ENCODE measurements around the gene GNA14. TPM values are rescaled to one million over a fixed set of nuclear protein-coding genes. Genes with fewer than 3 reads are reported as not detected.

GNA14 gene
- total RNA-seq, 1 experiment from 2014 or later: 0.37 TPM

DNA sequence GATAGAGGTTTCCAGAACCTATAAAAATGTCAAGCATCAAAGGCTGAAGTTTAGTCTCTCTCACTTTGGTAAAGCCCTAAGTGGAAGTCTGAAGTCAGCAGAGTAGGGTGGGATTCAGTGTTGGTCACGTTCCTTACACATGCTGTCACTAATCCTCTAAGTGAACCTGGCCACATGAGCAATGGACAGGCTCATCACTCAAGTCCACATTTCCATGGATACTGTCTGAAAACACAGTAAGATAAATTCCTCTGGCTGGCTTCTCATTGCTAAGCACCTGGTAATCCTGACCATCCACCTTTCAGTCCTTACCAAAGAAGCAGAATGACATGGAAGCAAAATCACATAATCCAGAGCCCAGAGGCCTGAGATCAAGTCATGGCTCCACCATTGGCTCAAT is 43.8 kb downstream of the GNA14 start:
- no CpG with 5 or more reads among the region's 1 CpG for WGBS (ENCODE audit: extremely low coverage, insufficient read length, low lambda C conversion rate)

More for the DNA sequence above, 43.8 kb downstream of the GNA14 start:
- Mint-ChIP-seq H3K9me3 (no peaks in the 10 kb centered on the region), H3K27me3 (ENCODE audit: low read depth) (no peaks in the 10 kb centered on the region), H3K27ac (no peak overlapping the region), H3K4me3 (no peak overlapping the region), H3K4me1 (peaks cover 30 to 40% of the 10 kb centered on the region in 2 experiments), H3K36me3 (ENCODE audit: insufficient read depth in 1 of 3, low read depth in 3 of 3) (peaks cover 0 to 1% (median 0%) of the 10 kb centered on the region in 3 experiments; a peak in 3 of 7 replicates)
- Histone ChIP-seq H3K18ac (ENCODE audit: insufficient read length, low read depth, low read length) (no peak overlapping the region), H3T11ph (ENCODE audit: low read length) (no peak overlapping the region), H3K27ac (ENCODE audit: insufficient read length, low read depth, low read length) (peak overlapping the region; percentile 6), H3K79me2 (ENCODE audit: insufficient read depth, low read length) (no peaks in the 10 kb centered on the region; the same call in 1 of the 2 replicates), H3K79me1 (ENCODE audit: insufficient read depth, low read depth, low read length, poor library complexity, severe bottlenecking) (no peaks in the 10 kb centered on the region), H4K91ac (ENCODE audit: insufficient read length, low read depth, low read length) (no peak overlapping the region), H3K27me3 (ENCODE audit: insufficient read depth, low read length) (no peaks in the 10 kb centered on the region), H3K9ac (ENCODE audit: extremely low read depth, insufficient read length, low read length) (no peak overlapping the region), H2BK12ac (ENCODE audit: insufficient read length, low read depth, low read length) (no peak overlapping the region), H2BK15ac (ENCODE audit: low read depth, low read length) (no peak overlapping the region), H2AK5ac (ENCODE audit: insufficient read length, low read length) (no peak overlapping the region), H4K5ac (ENCODE audit: insufficient read length, low read depth, low read length) (no peak overlapping the region), H3K4ac (ENCODE audit: low read depth, low read length) (no peak overlapping the region), H3K14ac (ENCODE audit: insufficient read depth, low read length) (no peak overlapping the region), H4K20me1 (ENCODE audit: control insufficient read depth, insufficient read depth, insufficient read length) (no peaks in the 10 kb centered on the region), H2AFZ (ENCODE audit: low read length) (no peak overlapping the region), H2BK20ac (ENCODE audit: low read depth, low read length, poor library complexity, severe bottlenecking) (no peak overlapping the region), H3K9me3 (ENCODE audit: control insufficient read depth, low read depth, low read length) (no peaks in the 10 kb centered on the region), H3K23ac (ENCODE audit: insufficient read length, low read depth, low read length) (no peak overlapping the region), H3K4me2 (ENCODE audit: insufficient read depth, insufficient read length, low read length) (no peak overlapping the region), H3K23me2 (ENCODE audit: insufficient read length, low read depth, low read length, poor library complexity, severe bottlenecking) (no peaks in the 10 kb centered on the region), H2BK5ac (ENCODE audit: insufficient read length, low read length) (no peak overlapping the region), H3K4me1 (ENCODE audit: insufficient read depth, low read length) (peaks cover 16% of the 10 kb centered on the region), H4K8ac (replicated peaks; ENCODE audit: insufficient read length, low read depth, low read length) (no peak overlapping the region), H2BK120ac (ENCODE audit: low read depth, low read length, poor library complexity, severe bottlenecking) (no peak overlapping the region), H3K56ac (ENCODE audit: insufficient read length, low read depth, low read length) (no peak overlapping the region)
- no peak for DNase-seq
- TF ChIP-seq, protein P1, sequence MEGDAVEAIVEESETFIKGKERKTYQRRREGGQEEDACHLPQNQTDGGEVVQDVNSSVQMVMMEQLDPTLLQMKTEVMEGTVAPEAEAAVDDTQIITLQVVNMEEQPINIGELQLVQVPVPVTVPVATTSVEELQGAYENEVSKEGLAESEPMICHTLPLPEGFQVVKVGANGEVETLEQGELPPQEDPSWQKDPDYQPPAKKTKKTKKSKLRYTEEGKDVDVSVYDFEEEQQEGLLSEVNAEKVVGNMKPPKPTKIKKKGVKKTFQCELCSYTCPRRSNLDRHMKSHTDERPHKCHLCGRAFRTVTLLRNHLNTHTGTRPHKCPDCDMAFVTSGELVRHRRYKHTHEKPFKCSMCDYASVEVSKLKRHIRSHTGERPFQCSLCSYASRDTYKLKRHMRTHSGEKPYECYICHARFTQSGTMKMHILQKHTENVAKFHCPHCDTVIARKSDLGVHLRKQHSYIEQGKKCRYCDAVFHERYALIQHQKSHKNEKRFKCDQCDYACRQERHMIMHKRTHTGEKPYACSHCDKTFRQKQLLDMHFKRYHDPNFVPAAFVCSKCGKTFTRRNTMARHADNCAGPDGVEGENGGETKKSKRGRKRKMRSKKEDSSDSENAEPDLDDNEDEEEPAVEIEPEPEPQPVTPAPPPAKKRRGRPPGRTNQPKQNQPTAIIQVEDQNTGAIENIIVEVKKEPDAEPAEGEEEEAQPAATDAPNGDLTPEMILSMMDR (conservative IDR thresholded peaks at IDR 0.05): no peak
